IPS-15b (cell line): ENCODE measurements around the gene ACAD11.

Experiments used
- H3K27me3 ChIP-seq: one replicate; pipeline ENCODE4 v1.6.1; 2013; ENCODE audit warnings: low read length; ENCODE audit not compliant: control insufficient read depth, insufficient read depth
- H3K36me3 ChIP-seq: one replicate; pipeline ENCODE4 v1.6.1; 2013; ENCODE audit warnings: low read length; ENCODE audit not compliant: control insufficient read depth, insufficient read depth
- H3K4me1 ChIP-seq: one replicate; pipeline ENCODE4 v1.6.1; 2013; ENCODE audit warnings: mild to moderate bottlenecking, low read length; ENCODE audit not compliant: control insufficient read depth, insufficient read depth
- H3K4me3 ChIP-seq: one replicate; pipeline ENCODE4 v1.5.1; 2013; ENCODE audit warnings: low read depth, low read length
- H3K9ac ChIP-seq: one replicate; pipeline ENCODE4 v1.6.1; 2013; ENCODE audit warnings: low read depth, mild to moderate bottlenecking, low read length
- H3K9me3 ChIP-seq: one replicate; pipeline ENCODE4 v1.6.1; 2013; ENCODE audit warnings: mild to moderate bottlenecking, low read length; ENCODE audit not compliant: control insufficient read depth, insufficient read depth

The ACAD11 gene

DNA sequence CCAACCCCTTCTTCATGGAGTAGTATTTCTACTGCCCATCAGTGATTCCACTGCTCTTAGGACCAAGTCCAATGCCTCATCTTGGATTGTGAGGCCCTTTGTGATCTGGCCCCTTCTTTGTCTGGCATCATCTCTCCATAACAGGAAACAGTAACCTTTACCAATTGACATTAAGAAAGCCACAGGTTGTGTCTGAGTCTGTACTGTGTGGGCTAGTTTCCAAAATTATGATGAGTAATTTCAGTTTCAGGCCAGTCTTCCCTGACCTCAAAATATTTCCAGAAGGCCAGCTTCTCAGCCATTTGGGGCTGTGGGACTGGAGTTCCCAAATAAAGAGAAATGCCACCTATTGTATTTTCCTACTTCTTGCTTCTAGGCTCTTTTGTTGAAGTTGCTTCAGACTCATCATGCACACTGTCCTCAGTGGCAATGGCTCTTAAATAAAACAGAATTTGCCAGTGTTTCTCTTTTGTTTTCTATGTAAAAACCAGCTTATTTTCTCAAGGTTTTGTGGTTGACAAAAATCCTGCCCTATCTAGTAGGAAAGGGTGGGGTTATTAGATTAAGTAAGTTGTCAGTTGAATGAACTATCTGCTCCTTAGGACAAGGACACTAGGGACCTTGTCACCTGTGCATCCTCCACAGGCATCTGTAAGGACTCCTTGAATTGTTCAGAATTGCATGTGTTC lies 109.6 kb downstream of the ACAD11 start:
- Histone ChIP-seq H3K9me3 (no peaks in the 10 kb centered on the region), H3K4me3 (no peak overlapping the region), H3K9ac (no peak overlapping the region)

DNA sequence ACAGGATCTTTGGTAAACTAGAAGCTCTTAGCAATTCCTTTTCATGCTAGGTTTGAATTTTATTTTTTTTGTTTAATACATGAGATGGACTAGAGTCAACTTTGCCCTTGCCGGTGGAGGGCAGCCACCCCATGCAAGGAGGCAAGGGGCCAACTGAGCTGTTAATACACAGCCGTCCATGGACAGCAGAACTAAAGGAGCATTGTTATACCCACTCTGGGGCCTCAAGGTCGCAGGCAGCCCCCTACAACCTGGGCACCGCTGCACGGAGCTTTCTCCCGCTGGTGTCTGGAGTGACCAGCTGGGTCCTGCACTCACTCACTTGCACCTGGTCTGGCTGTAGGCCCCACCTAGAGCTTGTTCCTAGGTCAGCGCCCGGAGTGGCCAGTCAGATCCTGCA lies 110.4 kb downstream of the ACAD11 start:
- H3K36me3 ChIP-seq = no peaks in the 10 kb centered on the region
- H3K4me3 ChIP-seq = no peak overlapping the region
- H3K9me3 ChIP-seq = no peaks in the 10 kb centered on the region
- no peaks in the 10 kb centered on the region for H3K27me3 ChIP-seq
- H3K4me1 ChIP-seq = no peaks in the 10 kb centered on the region
- no peak overlapping the region for H3K9ac ChIP-seq

More for the DNA sequence above, 109.6 kb downstream of the ACAD11 start:
- no peaks in the 10 kb centered on the region for H3K27me3 ChIP-seq
- H3K36me3 ChIP-seq = no peaks in the 10 kb centered on the region
- peaks cover 5% of the 10 kb centered on the region for H3K4me1 ChIP-seq

DNA sequence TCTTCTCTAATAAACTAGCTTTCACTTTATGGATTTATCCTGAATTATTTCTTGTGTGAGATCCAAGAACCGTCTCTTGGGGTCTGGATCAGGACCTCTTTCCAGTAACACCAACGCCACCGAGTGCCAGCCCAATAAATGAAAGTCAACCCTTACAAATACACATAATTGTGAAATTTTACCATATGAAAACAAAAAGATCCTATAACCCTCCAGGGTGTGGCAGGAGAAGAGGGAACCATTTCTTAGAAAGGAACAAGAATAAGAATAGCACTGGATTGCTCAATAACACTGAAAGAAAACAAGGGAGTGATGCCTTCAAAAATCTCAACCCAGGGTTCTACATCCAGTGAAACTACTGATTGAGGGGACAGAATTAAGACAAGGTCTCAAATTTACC lies 114.1 kb downstream of the ACAD11 start:
- H3K27me3 ChIP-seq = no peaks in the 10 kb centered on the region
- no peak overlapping the region for H3K4me3 ChIP-seq
- no peak overlapping the region for H3K9ac ChIP-seq
- H3K9me3 ChIP-seq = no peaks in the 10 kb centered on the region
- no peaks in the 10 kb centered on the region for H3K4me1 ChIP-seq
- H3K36me3 ChIP-seq = no peaks in the 10 kb centered on the region

DNA sequence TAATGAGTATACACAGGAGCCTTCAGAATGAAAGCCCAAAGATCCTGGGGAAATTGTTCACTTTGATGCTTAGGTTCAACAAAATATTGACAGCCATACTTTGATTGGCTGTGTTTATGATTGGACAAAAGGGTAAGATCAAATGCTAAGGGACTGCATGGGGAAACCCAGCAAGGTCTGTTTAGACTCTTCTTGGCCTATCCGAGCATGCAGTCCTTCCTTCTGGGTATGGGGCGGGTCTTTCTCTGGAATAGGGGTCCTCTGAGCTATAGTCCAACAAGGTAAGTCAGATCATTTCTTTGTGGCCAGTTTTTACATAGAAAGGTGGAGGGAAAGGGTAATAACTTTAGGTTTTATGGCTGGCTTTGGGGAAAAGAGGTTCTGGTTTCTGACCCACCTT lies 115.5 kb downstream of the ACAD11 start:
- Histone ChIP-seq H3K4me1 (no peaks in the 10 kb centered on the region), H3K36me3 (no peaks in the 10 kb centered on the region), H3K4me3 (no peak overlapping the region), H3K27me3 (no peaks in the 10 kb centered on the region), H3K9ac (no peak overlapping the region), H3K9me3 (no peaks in the 10 kb centered on the region)

DNA sequence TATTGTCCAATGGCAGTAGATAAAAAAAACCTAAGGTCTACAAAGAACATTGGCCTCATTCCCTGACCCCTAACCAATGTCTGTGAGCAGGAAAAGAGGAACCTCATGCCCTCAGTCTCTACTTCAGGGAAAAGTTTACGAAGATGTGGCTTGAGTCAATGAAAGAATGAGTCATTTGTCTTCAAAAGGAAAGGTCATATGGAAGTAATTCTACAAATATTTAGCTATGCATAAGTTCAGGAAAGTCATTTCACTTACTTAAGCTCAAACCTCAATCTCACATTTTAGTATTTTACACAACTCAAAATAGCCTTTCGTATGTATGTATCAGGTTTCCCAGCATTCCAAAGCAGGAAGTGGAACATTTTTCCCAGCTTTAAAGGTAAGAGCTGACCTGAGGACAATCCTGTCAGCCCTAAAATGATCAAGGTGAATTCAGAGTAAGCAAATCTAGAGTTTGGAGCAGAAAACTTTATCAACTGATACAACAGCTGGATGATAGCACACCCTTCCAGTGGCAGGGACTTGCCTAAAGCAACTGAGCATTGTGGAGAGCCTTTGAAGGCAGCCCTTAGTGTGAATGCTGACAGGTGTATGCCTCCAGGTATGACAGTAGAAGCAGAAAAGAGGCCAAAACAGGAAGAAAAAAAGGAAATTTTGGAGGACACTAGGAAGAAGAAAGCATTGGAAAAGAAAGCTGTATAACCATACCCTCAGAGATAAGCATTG lies 116.4 kb downstream of the ACAD11 start:
- H3K4me1 ChIP-seq = no peaks in the 10 kb centered on the region
- H3K9me3 ChIP-seq = no peaks in the 10 kb centered on the region
- no peak overlapping the region for H3K4me3 ChIP-seq
- H3K9ac ChIP-seq = no peak overlapping the region
- H3K36me3 ChIP-seq = no peaks in the 10 kb centered on the region
- H3K27me3 ChIP-seq = no peaks in the 10 kb centered on the region

DNA sequence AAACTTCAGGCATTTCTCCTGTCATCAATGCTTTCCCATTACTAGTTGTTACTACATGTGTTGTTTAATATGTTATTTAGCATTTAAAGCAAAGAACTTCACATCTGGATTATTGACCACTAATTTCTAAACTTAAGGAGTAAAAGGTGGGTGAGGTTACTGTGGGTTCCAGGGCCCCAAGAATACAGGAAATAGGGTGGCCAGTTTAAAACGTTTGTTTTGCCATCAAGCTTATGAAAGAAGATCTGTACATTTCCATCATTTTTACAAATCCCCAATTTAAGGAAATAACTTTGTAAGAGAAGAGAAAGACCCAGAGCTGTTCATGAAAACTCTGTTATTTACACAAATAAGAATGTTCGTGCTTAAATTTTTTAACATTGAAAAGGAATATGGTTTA lies 117.0 kb downstream of the ACAD11 start:
- Histone ChIP-seq H3K9ac (no peak overlapping the region), H3K27me3 (no peaks in the 10 kb centered on the region), H3K4me3 (no peak overlapping the region), H3K4me1 (no peaks in the 10 kb centered on the region), H3K36me3 (no peaks in the 10 kb centered on the region), H3K9me3 (no peaks in the 10 kb centered on the region)

DNA sequence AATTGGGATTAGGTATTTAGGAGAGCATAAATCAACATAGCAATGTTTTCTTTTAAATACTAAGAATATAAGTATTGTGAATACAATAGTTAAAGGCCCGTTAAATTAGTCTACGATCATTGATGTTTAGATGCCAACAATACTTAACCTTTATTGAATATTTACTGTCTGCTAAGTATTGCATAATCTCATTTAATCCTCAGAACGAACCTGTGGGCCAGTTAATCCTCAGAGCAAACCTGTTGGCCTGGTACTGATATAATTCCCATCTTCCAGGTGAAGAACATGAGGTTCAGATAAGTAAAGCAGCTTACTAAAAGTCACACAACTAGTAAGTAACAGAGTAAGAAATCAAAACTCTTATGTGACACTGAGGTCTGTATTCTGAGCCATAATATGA lies 119.9 kb downstream of the ACAD11 start:
- Histone ChIP-seq H3K36me3 (peaks cover 2% of the 10 kb centered on the region), H3K4me1 (peaks cover 3% of the 10 kb centered on the region), H3K4me3 (no peak overlapping the region), H3K9me3 (no peaks in the 10 kb centered on the region), H3K27me3 (no peaks in the 10 kb centered on the region), H3K9ac (no peak overlapping the region)

DNA sequence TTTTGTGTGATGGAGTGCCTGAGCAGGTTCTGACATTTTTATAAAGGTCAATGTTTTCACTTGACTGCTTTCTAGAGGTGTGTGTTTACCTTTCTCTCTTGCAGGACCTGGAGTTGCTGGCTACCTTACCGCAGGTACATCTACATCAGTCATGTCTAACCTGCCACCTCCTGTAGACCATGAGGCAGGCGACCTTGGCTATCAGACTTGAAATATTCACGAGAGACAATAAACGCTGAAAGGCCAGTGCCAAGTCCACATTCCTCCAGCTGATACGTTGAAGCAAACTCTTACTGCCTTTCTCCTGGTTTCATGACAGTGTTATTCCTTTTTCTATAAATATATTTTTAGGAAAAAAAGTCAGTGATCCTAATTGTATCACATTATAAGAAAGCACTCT lies 121.5 kb downstream of the ACAD11 start:
- peaks cover 2% of the 10 kb centered on the region for H3K36me3 ChIP-seq

DNA sequence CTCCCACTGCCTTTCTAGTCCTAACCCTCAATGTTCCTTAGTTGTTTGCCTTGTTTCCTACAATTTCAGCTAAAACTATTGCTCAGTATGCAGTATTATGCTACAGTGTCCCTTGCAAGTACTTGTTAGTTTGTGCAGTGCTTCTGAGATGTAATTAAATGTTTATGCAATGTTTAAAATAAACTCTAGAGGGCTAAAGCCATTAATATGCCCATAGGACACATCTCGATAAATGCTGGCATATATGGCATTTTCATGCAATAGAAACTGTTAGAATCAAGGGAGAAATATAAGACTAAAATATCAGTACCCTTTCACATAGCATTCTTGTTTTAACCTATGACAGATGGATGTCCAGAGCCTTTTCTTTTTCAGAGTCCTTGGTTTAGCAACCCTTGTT lies 122.3 kb downstream of the ACAD11 start:
- Histone ChIP-seq H3K36me3 (peaks cover 2% of the 10 kb centered on the region), H3K4me1 (peaks cover 3% of the 10 kb centered on the region), H3K4me3 (no peak overlapping the region), H3K9ac (no peak overlapping the region), H3K9me3 (no peaks in the 10 kb centered on the region), H3K27me3 (no peaks in the 10 kb centered on the region)

More for the DNA sequence above, 121.5 kb downstream of the ACAD11 start:
- Histone ChIP-seq H3K9me3 (no peaks in the 10 kb centered on the region), H3K27me3 (no peaks in the 10 kb centered on the region), H3K4me3 (no peak overlapping the region), H3K4me1 (peaks cover 3% of the 10 kb centered on the region), H3K9ac (no peak overlapping the region)

DNA sequence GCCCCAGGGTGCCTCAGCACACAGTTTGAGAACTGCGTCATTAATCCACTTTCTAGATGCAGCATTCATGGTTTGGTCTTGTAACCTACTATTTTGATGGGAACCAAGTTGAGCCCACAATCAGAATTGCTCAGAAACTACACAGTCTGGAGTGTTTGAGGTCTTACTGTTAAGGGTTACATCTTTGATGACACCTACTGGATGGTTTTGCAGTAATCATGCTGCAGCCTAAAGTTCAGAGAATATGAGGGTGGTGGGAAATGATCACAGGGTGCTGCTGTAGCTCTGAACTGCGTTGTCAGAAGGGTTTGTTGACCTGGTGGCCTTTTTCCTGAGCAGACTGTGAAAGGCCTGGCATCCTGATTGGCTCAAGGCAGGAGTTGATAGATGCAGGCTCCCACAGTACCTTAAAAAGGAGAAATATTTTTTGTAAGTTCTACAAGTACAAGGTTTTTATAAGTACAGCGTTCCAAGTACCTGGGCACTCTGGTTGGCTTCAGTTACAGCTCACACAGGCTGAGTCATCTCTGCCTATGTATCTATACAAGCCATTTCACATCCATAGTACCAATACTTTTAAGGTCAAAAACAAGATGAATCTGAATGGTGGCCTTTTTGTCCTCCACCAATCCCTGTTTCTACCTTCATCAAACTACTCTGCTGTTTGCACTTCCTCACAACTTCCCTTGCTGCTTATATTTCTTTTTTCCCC lies 123.0 kb downstream of the ACAD11 start:
- peaks cover 3% of the 10 kb centered on the region for H3K4me1 ChIP-seq
- H3K4me3 ChIP-seq = no peak overlapping the region
- H3K27me3 ChIP-seq = no peaks in the 10 kb centered on the region
- H3K9ac ChIP-seq = no peak overlapping the region
- H3K9me3 ChIP-seq = no peaks in the 10 kb centered on the region
- peaks cover 2% of the 10 kb centered on the region for H3K36me3 ChIP-seq

DNA sequence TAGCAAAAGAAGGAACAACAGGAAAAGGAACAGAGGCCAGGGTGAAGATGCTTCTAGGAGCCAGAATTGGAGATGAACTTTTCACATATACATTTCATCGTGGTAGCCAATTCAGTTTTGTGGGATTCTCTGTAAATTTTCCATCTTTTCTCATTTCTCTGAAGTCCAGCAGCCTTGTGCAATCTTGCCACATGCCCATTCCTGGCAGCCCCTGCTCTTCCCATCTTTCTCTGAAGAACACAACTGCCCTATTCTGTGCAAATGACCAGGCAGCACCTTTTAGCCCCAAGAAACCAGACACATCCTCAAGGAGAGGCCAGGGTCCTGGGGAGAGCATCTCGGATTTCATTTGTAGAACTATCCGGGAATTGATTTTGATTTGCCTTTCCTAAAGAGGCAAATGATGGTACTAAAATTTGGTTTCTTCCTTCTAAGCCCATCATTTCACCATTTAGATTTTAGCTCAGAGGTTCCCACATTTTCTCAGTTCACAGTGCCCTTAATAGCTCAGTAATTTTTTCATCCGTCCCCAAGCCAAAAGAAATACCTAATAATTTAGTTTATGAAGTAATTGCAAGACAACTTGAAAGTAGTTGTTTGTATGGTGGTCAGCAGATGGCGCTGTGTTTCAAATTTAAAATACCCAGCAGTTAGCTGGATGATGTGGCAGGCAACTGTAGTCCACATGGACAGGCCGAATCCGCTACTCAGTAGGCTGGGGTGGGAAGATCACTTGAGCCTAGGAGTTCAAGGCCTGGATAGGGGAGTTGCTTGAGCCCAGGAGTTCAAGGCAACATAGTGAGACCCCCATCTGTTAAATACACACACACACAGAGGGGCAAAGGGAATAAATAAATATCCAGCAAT lies 123.8 kb downstream of the ACAD11 start:
- peaks cover 3% of the 10 kb centered on the region for H3K4me1 ChIP-seq
- H3K27me3 ChIP-seq = no peaks in the 10 kb centered on the region
- H3K36me3 ChIP-seq = peaks cover 2% of the 10 kb centered on the region
- no peaks in the 10 kb centered on the region for H3K9me3 ChIP-seq
- no peak overlapping the region for H3K4me3 ChIP-seq
- no peak overlapping the region for H3K9ac ChIP-seq
